Stomach (tissue), 9 donors: ENCODE data around the gene PTPRG. TPM values are rescaled to one million over a fixed set of nuclear protein-coding genes. Genes with fewer than 3 reads are reported as not detected.

Experiments
- DNase-seq, 2 donors: peaks; one replicate each; pipeline versions ENCODE4 v3.0.0 to v3.0.0-alpha.2; 2013 to 2019
- H3K27ac ChIP-seq, 5 donors: fragments of 200-600 bp in 4 of 5; sonication (generic) in 4 of 5; one replicate each; pipeline ENCODE4 v1.5.1; 2013 to 2019; ENCODE audit warnings: mild to moderate bottlenecking in 1 of 5, moderate library complexity in 1 of 5
- H3K27me3 ChIP-seq, 3 donors: fragments of 200-600 bp; sonication (generic); one replicate each; pipeline ENCODE4 v1.5.1; 2017 to 2019; ENCODE audit warnings: mixed run types in 1 of 3
- H3K36me3 ChIP-seq, 4 donors: fragments of 200-600 bp; sonication (generic); 1 replicate in 3 of 4; 2 replicates in 1 of 4; pipeline ENCODE4 v1.5.1; 2016 to 2019
- H3K4me1 ChIP-seq, 4 donors: fragments of 200-600 bp; sonication (generic); one replicate each; pipeline ENCODE4 v1.5.1; 2016 to 2019
- H3K4me3 ChIP-seq, 4 donors: fragments of 200-600 bp; sonication (generic) in 3 of 4; one replicate each; pipeline ENCODE4 v1.5.1; 2016 to 2019; ENCODE audit warnings: mild to moderate bottlenecking in 1 of 4
- H3K9me3 ChIP-seq, 4 donors: fragments of 200-600 bp; sonication (generic); one replicate each; pipeline ENCODE4 v1.5.1; 2016 to 2019
- CTCF ChIP-seq, 7 experiments: fragments of 450-650 bp in 4 of 7; fragments of 200-600 bp in 3 of 7; sonication (generic) in 3 of 7; IDR thresholded peaks; one replicate each; pipeline ENCODE4 v1.5.1; 2016 to 2019; ENCODE audit warnings: antibody characterized with exemption in 7 of 7, control low read depth in 2 of 7, mild to moderate bottlenecking in 1 of 7
- EP300 ChIP-seq: sonication (generic); formaldehyde crosslinking; IDR thresholded peaks from one replicate; pipeline ENCODE4 v1.6.1; 2017; ENCODE audit warnings: antibody characterized with exemption
- POLR2A ChIP-seq, 4 donors: fragments of 450-650 bp; IDR thresholded peaks; one replicate each; pipeline ENCODE4 v1.6.1; 2016; ENCODE audit warnings: antibody characterized with exemption in 4 of 4, control low read depth in 2 of 4, mild to moderate bottlenecking in 1 of 4, moderate library complexity in 1 of 4
- POLR2AphosphoS5 ChIP-seq, 3 donors: sonication (generic); formaldehyde crosslinking; IDR thresholded peaks; one replicate each; pipeline ENCODE4 v1.6.1; 2016; ENCODE audit warnings: antibody characterized with exemption in 3 of 3
- WGBS, 5 donors: extraction: QIAGEN DNeasy Blood & Tissue Kit in 3 of 5; methylation state at CpG; one replicate each; pipeline versions ENCODE4 v1.1.5 to v1.1.7; 2013 to 2018; 5-methylcytosine and 5-hydroxymethylcytosine counted together
- intact Hi-C: fragments of 100-400 bp; cut with DNase I; formaldehyde crosslinking; loops from one replicate; pipeline ENCODE4 v1.15.1; 2023; ENCODE audit warnings: low total_unique reads
- polyA plus RNA-seq, 3 donors: library from polyadenylated mRNA; stranded (reverse); fragments of 200-250 nt; gene quantifications; one replicate each; pipeline ENCODE4 v1.2.3, GENCODE V29; 2013
- total RNA-seq, 5 donors: library from RNA; depleted of rRNA; stranded (reverse); fragments of >200 nt; gene quantifications; one replicate each; pipeline versions ENCODE4 v1.1.0 to v1.2.3, GENCODE V29; 2014 to 2016
- donor health status: healthy with polysubstance abuse.
- donor health status: Bipolar disorder and iron deficiency.
- donor health status: healthy.

The PTPRG gene
- total and polyA plus RNA-seq, 8 donors = 2.4 to 96.0 (median 22.0) TPM

GRCh38 chr3:61935814-61936213, 374.4 kb downstream of the PTPRG start:
- intact Hi-C loops = no loop called here
- no peak for DNase-seq
- Histone ChIP-seq H3K9me3 (peaks cover 0 to 10% (median 0%) of the 10 kb centered on the region in 4 donors), H3K36me3 (no peaks in the 10 kb centered on the region), H3K27ac (no peak overlapping the region), H3K4me1 (peaks cover 0 to 27% (median 12%) of the 10 kb centered on the region in 4 donors), H3K27me3 (no peaks in the 10 kb centered on the region), H3K4me3 (no peak overlapping the region)
- WGBS, 5 donors = 75 to 92% (median 78%) methylated on average over 3 of the region's 3 CpGs
- TF ChIP-seq POLR2A (IDR thresholded peaks at IDR 0.05) (no peak), POLR2AphosphoS5 (IDR thresholded peaks at IDR 0.05) (no peak), EP300 (no peak), CTCF (IDR thresholded peaks at IDR 0.05) (no peak)

- Histone ChIP-seq H3K36me3 (no peaks in the 10 kb centered on the region), H3K4me3 (no peak overlapping the region), H3K27me3 (no peaks in the 10 kb centered on the region), H3K27ac (no peak overlapping the region), H3K4me1 (peaks cover 0 to 27% (median 12%) of the 10 kb centered on the region in 4 donors), H3K9me3 (peaks cover 0 to 10% (median 0%) of the 10 kb centered on the region in 4 donors)
- TF ChIP-seq CTCF (IDR thresholded peaks at IDR 0.05) (peak in 2 of 7 experiments; percentile 27 to 28), EP300 (no peak)
- intact Hi-C loops = no loop called here
- DNase-seq = no peak
- WGBS, 5 donors = 80 to 88% (median 86%) methylated on average over 6 of the region's 6 CpGs
These were observed 375.1 kb downstream of the PTPRG start for GRCh38 chr3:61936344-61936937.

GRCh38 chr3:61937477-61937876, 376.1 kb downstream of the PTPRG start:
- Histone ChIP-seq H3K9me3 (peaks cover 0 to 10% (median 0%) of the 10 kb centered on the region in 4 donors), H3K27ac (no peak overlapping the region), H3K4me1 (peaks cover 0 to 27% (median 10%) of the 10 kb centered on the region in 4 donors), H3K36me3 (no peaks in the 10 kb centered on the region), H3K27me3 (no peaks in the 10 kb centered on the region), H3K4me3 (no peak overlapping the region)
- no peak for DNase-seq
- 53 to 74% (median 59%) methylated on average over 3 of the region's 3 CpGs for WGBS, 5 donors
- intact Hi-C loops = no loop called here
- TF ChIP-seq EP300 = no peak
- no peak for TF ChIP-seq CTCF (IDR thresholded peaks at IDR 0.05)
- no peak for TF ChIP-seq POLR2A (IDR thresholded peaks at IDR 0.05)
- TF ChIP-seq POLR2AphosphoS5 (IDR thresholded peaks at IDR 0.05) = no peak

DNA sequence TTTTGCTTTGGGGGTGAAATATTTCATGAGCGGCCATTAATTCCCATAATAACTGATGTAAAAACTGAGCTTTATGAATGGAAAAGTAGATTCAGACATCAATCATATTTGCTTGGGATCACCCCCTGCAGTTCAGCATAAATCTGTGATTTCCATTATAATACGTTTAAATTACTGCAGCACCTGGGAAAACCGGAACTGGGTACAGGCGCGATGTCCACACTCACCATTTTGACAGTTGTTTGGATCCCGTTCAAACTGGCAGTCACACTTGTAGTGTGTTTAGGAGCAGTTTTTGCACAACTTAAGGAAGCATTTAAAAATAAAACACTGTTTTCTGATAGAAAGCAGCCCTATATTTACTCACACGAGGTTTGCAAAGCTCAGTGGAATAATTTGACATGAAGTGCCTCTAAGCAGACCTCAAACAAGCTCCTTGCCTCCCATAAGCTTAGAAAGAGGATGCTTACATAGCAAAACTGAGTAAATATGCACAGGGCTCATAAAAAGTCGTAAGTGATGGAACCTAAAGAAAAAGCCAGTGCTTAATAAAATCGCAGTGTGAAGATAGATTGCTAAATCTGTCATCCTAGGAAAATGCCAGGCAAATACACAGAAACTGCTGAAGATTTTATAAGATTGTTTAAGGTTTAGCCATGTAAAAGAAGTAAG, 377.6 kb downstream of the PTPRG start:
- Histone ChIP-seq H3K9me3 (peaks cover 0 to 10% (median 0%) of the 10 kb centered on the region in 4 donors), H3K27ac (no peak overlapping the region), H3K36me3 (no peaks in the 10 kb centered on the region), H3K4me3 (peak overlapping the region in 1 of 4 donors; percentile 6), H3K4me1 (peaks cover 0 to 27% (median 9%) of the 10 kb centered on the region in 4 donors), H3K27me3 (no peaks in the 10 kb centered on the region)
- TF ChIP-seq EP300 = no peak
- no peak for TF ChIP-seq POLR2AphosphoS5 (IDR thresholded peaks at IDR 0.05)
- no peak for TF ChIP-seq CTCF (IDR thresholded peaks at IDR 0.05)
- no peak for TF ChIP-seq POLR2A (IDR thresholded peaks at IDR 0.05)
- WGBS, 5 donors = 35 to 65% (median 55%) methylated on average over 9 of the region's 9 CpGs
- DNase-seq = no peak
- intact Hi-C loops = no loop called here
